GF-D8 (cell line): ENCODE results near the gene SYT5.
"Not testable (repeated sequence)": the region's sequence is repeated elsewhere in the genome, so short reads cannot be mapped to it uniquely, and the experiment has no call there.

Experiments used
- DNase-seq: peaks from one replicate; lab custom pipeline; 2025; lab: John Stamatoyannopoulos, UW

SYT5 gene

GRCh38 chr19:55171440-55171839, 8.6 kb downstream of the SYT5 start:
- no peak for DNase-seq

- no peak for DNase-seq
These were observed 11.0 kb downstream of the SYT5 start for GRCh38 chr19:55169136-55169535.

GRCh38 chr19:55166530-55167268, 13.4 kb downstream of the SYT5 start, which contains the start of gene DNAAF3:
TSS of gene DNAAF3 (minus strand) at chr19:55166613. CDS start at chr19:55166413, 200 bp downstream.
- DNase-seq = peak; percentile 91

GRCh38 chr19:55165952-55166529, 14.0 kb downstream of the SYT5 start:
- DNase-seq = peak; percentile 50

GRCh38 chr19:55161571-55162322, 18.3 kb downstream of the SYT5 start:
- DNase-seq = no peak

- no peak for DNase-seq
These were observed 19.1 kb downstream of the SYT5 start for GRCh38 chr19:55160986-55161365.

GRCh38 chr19:55160128-55160985, 19.7 kb downstream of the SYT5 start:
- peak; percentile 66 for DNase-seq

- no peak for DNase-seq
These were observed 21.0 kb downstream of the SYT5 start for GRCh38 chr19:55158848-55159749.

GRCh38 chr19:55158423-55158822, 21.7 kb downstream of the SYT5 start:
- no peak for DNase-seq

- no peak for DNase-seq
These were observed 22.8 kb downstream of the SYT5 start, which contains the start of gene TNNI3 for GRCh38 chr19:55157064-55157908. TSS of gene TNNI3 (minus strand) at chr19:55157732. CDS start at chr19:55157589, 143 bp downstream.

- no peak for DNase-seq
These were observed 23.7 kb downstream of the SYT5 start for GRCh38 chr19:55156202-55157063.

GRCh38 chr19:55155784-55156183, 24.3 kb downstream of the SYT5 start:
- DNase-seq = not testable (repeated sequence)

- no peak for DNase-seq
These were observed 26.3 kb downstream of the SYT5 start for GRCh38 chr19:55153652-55154264.

- DNase-seq = peak; percentile 5
These were observed 28.1 kb downstream of the SYT5 start for GRCh38 chr19:55152017-55152416.

GRCh38 chr19:55149078-55150003, 30.7 kb downstream of the SYT5 start, which contains the start of gene TNNT1:
TSS of gene TNNT1 (minus strand) at chr19:55149206. CDS start at chr19:55147157, 2,049 bp downstream.
- DNase-seq = no peak

GRCh38 chr19:55147545-55148251, 32.4 kb downstream of the SYT5 start:
- no peak for DNase-seq
